K562 (cell line): Measurements from ENCODE around the gene KIAA1614.

ENCODE experiments used
- CHD1 ChIP-seq: fragments of 200-600 bp; sonication (generic); IDR thresholded peaks from one replicate; pipeline ENCODE4 v1.6.1; 2012; ENCODE audit warnings: mild to moderate bottlenecking, moderate library complexity, low read length, inconsistent platforms
- TF ChIP-seq, protein P1 (sequence below): sonication (generic); formaldehyde crosslinking; IDR thresholded peaks from 2 replicates; pipeline ENCODE4 v1.5.0; 2020; ENCODE audit warnings: missing genetic modification reagents
- TF ChIP-seq, protein P2 (sequence below): IDR thresholded peaks from 3 replicates; pipeline ENCODE4 v1.6.1; 2011; ENCODE audit warnings: borderline replicate concordance, mild to moderate bottlenecking; ENCODE audit not compliant: insufficient read length, insufficient read depth

DNA sequence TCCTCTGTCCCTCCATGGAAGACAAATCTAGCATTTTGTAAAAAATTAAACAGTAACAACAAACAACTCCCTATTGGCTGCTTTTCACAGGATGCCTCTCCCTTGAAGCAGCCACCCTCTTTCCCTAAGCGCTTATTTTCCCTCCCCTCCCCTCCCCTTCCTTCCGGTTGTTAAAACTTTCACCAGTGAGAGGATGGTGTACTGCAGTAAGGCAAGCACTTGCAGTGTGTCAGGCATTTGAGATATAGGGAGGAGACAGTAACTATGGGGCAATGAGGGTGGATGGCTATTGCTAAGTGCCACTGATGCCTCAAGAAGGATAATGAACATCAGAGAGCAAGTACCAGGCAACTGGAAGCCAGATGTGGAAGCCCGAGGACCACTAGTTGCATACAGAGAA lies 19.1 kb upstream of the KIAA1614 start:
- TF ChIP-seq, protein P1, sequence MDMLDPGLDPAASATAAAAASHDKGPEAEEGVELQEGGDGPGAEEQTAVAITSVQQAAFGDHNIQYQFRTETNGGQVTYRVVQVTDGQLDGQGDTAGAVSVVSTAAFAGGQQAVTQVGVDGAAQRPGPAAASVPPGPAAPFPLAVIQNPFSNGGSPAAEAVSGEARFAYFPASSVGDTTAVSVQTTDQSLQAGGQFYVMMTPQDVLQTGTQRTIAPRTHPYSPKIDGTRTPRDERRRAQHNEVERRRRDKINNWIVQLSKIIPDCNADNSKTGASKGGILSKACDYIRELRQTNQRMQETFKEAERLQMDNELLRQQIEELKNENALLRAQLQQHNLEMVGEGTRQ (CRISPR knock-in tag), result no peak
- TF ChIP-seq CHD1, result no peak
- TF ChIP-seq, protein P2, sequence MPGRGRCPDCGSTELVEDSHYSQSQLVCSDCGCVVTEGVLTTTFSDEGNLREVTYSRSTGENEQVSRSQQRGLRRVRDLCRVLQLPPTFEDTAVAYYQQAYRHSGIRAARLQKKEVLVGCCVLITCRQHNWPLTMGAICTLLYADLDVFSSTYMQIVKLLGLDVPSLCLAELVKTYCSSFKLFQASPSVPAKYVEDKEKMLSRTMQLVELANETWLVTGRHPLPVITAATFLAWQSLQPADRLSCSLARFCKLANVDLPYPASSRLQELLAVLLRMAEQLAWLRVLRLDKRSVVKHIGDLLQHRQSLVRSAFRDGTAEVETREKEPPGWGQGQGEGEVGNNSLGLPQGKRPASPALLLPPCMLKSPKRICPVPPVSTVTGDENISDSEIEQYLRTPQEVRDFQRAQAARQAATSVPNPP, result no peak
